ENCODE measurements around the gene FADS3. TPM values are rescaled to one million over a fixed set of nuclear protein-coding genes. Genes with fewer than 3 reads are reported as not detected.
"Not testable (repeated sequence)": the region's sequence is repeated elsewhere in the genome, so short reads cannot be mapped to it uniquely, and the experiment has no call there.

FADS3 gene
- total RNA-seq, 1 donor from 2014 or later = 135 TPM

DNA sequence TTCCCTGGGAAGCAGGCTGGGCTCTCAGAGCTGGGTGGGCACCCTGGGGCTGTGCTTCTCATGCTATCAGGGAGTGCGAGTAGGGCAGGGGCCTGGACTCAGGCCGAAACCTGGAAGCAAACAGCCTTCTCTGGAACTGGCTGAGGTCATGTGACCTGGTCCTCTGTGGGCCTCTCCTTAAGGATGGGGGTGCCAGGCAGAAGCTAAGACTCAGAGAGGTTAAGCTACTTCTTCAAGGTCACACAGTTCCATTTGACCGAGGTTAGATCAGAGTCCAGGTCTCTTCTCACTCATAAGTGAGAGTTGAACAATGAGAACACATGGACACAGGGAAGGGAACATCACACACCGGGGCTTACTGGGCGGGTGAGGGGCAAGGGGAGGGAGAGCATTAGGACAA lies 7.4 kb downstream of the FADS3 start:
- Mint-ChIP-seq H3K9me3 (no peaks in the 10 kb centered on the region), H3K27me3 (no peaks in the 10 kb centered on the region), H3K4me3 (no peak overlapping the region), H3K4me1 (peaks cover 58% of the 10 kb centered on the region), H3K27ac (no peak overlapping the region), H3K36me3 (ENCODE audit: low read depth) (peaks cover 14% of the 10 kb centered on the region)
- ATAC-seq (ENCODE audit: low read depth) = no peak
- ChIA-PET POLR2A (no interaction called here), CTCF (interaction anchor here (1.2 to 6.9 kb wide), 3 partner anchors 15 to 87 kb away, joined by 3 to 67 read pairs (median 5); no protein-coding TSS in a partner anchor)
- TF ChIP-seq, protein P1, sequence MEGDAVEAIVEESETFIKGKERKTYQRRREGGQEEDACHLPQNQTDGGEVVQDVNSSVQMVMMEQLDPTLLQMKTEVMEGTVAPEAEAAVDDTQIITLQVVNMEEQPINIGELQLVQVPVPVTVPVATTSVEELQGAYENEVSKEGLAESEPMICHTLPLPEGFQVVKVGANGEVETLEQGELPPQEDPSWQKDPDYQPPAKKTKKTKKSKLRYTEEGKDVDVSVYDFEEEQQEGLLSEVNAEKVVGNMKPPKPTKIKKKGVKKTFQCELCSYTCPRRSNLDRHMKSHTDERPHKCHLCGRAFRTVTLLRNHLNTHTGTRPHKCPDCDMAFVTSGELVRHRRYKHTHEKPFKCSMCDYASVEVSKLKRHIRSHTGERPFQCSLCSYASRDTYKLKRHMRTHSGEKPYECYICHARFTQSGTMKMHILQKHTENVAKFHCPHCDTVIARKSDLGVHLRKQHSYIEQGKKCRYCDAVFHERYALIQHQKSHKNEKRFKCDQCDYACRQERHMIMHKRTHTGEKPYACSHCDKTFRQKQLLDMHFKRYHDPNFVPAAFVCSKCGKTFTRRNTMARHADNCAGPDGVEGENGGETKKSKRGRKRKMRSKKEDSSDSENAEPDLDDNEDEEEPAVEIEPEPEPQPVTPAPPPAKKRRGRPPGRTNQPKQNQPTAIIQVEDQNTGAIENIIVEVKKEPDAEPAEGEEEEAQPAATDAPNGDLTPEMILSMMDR (IDR thresholded peaks at IDR 0.05) = no peak
- no peak for DNase-seq
- intact Hi-C loops (cut with micrococcal nuclease) = no loop called here

DNA sequence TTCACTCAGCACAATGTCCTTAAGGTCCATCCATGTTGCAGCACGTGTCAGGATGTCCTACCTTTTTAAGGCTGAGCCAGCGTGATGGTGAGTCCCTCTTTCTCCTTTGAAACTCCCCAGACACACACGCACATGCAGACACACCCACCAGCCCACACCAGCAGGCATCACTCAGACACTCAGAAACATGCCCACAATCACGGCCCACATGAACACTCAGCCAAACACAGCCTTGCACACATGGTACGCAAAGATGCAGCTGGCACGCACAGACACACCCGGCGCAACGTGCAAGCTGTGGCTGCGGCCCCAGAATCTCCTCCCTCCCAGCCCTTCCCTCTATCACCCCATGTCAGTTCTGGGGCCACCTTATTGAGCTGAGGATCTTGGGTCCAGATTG lies 8.0 kb downstream of the FADS3 start:
- H3K4me1 Mint-ChIP-seq = peaks cover 57% of the 10 kb centered on the region

DNA sequence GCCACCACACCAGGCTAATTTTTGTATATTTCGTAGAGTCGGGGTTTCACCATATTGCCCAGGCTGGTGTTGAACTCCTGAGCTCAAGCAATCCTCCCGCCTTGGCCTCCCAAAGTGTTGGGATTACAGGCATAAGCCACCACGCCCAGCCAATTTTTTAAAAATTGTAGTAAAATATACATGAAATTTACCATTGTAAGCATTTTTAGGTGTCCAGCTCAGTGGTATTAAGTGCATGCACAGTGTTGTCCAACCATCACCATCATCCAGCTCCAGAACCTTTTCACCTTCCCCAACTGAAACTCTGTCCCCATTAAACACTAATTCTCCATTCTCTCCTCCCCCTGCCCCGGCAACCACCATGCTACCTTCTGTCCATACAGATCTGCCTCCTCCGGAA lies 8.5 kb downstream of the FADS3 start:
- TF ChIP-seq, protein P1 (IDR thresholded peaks at IDR 0.05) = no peak
- no peaks in the 10 kb centered on the region for H3K9me3 Mint-ChIP-seq
- peak overlapping the region; percentile 25 for H3K27ac Mint-ChIP-seq
- H3K27me3 Mint-ChIP-seq = no peaks in the 10 kb centered on the region
- POLR2A ChIA-PET = interaction anchor here (1.2 kb wide), 1 partner anchor 16 kb away, joined by 3 read pairs; no protein-coding TSS in a partner anchor
- peaks cover 17% of the 10 kb centered on the region for H3K36me3 Mint-ChIP-seq (ENCODE audit: low read depth)
- no peak overlapping the region for H3K4me3 Mint-ChIP-seq
- DNase-seq (no peak), ATAC-seq (ENCODE audit: low read depth) (no peak)
- intact Hi-C loops (cut with micrococcal nuclease) = no loop called here
- CTCF ChIA-PET = interaction anchor here (2.0 to 6.9 kb wide), 2 partner anchors 16 to 65 kb away, joined by 5 to 67 read pairs; no protein-coding TSS in a partner anchor
- H3K4me1 Mint-ChIP-seq = peaks cover 57% of the 10 kb centered on the region

More for the DNA sequence above, 8.0 kb downstream of the FADS3 start:
- TF ChIP-seq, protein P1 (IDR thresholded peaks at IDR 0.05) = no peak
- Mint-ChIP-seq H3K36me3 (ENCODE audit: low read depth) (peaks cover 13% of the 10 kb centered on the region), H3K4me3 (no peak overlapping the region), H3K27me3 (no peaks in the 10 kb centered on the region), H3K27ac (peak overlapping the region; percentile 53), H3K9me3 (no peaks in the 10 kb centered on the region)
- ChIA-PET POLR2A (interaction anchor here (1.2 kb wide), 1 partner anchor 16 kb away, joined by 3 read pairs; no protein-coding TSS in a partner anchor), CTCF (interaction anchor here (2.0 to 6.9 kb wide), 2 partner anchors 15 to 64 kb away, joined by 5 to 67 read pairs; no protein-coding TSS in a partner anchor)
- DNase-seq (no peak), ATAC-seq (ENCODE audit: low read depth) (no peak)
- intact Hi-C loops (cut with micrococcal nuclease) = no loop called here

DNA sequence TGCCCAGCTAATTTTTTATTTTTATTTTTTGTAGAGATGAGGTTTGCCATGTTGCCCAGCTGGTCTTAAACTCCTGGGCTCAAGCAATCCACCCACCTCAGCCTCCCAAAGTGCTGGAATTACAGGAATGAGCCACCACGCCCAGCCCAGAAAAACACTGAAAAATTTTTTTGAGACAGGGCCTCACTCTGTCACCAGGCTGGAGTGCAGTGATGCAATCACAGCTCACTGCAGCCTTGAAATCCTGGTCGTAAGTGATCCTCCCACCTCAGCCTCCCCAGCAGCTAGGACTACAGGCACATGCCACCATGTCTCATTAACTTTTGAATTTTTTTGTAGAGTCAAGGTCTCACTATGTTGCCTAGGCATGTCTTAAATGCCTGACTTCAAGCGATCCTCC lies 9.1 kb downstream of the FADS3 start:
- CTCF ChIA-PET = interaction anchor here (1.1 to 6.9 kb wide), 4 partner anchors 8 to 199 kb away, joined by 3 to 67 read pairs (median 11); no protein-coding TSS in a partner anchor
- H3K27me3 Mint-ChIP-seq; DNase-seq; H3K4me3 Mint-ChIP-seq; ATAC-seq (ENCODE audit: low read depth); H3K27ac Mint-ChIP-seq; intact Hi-C loops (cut with micrococcal nuclease); H3K9me3 Mint-ChIP-seq: not testable (repeated sequence)
- H3K4me1 Mint-ChIP-seq = peaks cover 52% of the 10 kb centered on the region
- POLR2A ChIA-PET = interaction anchor here (0.6 to 4.1 kb wide), 5 partner anchors 10 to 144 kb away, joined by 3 to 63 read pairs (median 3); partner anchors contain the start of genes FADS3 and FTH1
- H3K36me3 Mint-ChIP-seq (ENCODE audit: low read depth) = peaks cover 16% of the 10 kb centered on the region

GRCh38 chr11:61881397-61881796 lies 9.9 kb downstream of the FADS3 start:
- Mint-ChIP-seq H3K4me3 (peak overlapping the region; percentile 58), H3K27ac (peak overlapping the region; percentile 93), H3K4me1 (peaks cover 49% of the 10 kb centered on the region), H3K36me3 (ENCODE audit: low read depth) (peaks cover 20% of the 10 kb centered on the region), H3K9me3 (no peaks in the 10 kb centered on the region), H3K27me3 (no peaks in the 10 kb centered on the region)
- intact Hi-C loops (cut with micrococcal nuclease) = loop anchor here (2.0 kb wide), 1 partner anchor 17 kb away; no protein-coding TSS in a partner anchor
- ATAC-seq (ENCODE audit: low read depth) (no peak), DNase-seq (no peak)
- TF ChIP-seq, protein P1 (IDR thresholded peaks at IDR 0.05) = no peak
- POLR2A ChIA-PET = interaction anchor here (0.6 to 4.1 kb wide), 8 partner anchors 10 to 548 kb away, joined by 3 to 63 read pairs (median 6); partner anchors contain the start of genes DDB1, FADS2, FADS3 and FTH1
- CTCF ChIA-PET = interaction anchor here (1.1 to 6.9 kb wide), 7 partner anchors 9 to 227 kb away, joined by 3 to 67 read pairs (median 7); no protein-coding TSS in a partner anchor

All from activated B cell treated with CpG ODN at 0.5 μM for 24 hours (primary cell).